ENCODE data around the gene CDC42.
A peak's percentile ranks its signal among the peaks of the same experiment; 100 is the strongest.
"Not testable (repeated sequence)": the region's sequence is repeated elsewhere in the genome, so short reads cannot be mapped to it uniquely, and the experiment has no call there.

The CDC42 gene

DNA sequence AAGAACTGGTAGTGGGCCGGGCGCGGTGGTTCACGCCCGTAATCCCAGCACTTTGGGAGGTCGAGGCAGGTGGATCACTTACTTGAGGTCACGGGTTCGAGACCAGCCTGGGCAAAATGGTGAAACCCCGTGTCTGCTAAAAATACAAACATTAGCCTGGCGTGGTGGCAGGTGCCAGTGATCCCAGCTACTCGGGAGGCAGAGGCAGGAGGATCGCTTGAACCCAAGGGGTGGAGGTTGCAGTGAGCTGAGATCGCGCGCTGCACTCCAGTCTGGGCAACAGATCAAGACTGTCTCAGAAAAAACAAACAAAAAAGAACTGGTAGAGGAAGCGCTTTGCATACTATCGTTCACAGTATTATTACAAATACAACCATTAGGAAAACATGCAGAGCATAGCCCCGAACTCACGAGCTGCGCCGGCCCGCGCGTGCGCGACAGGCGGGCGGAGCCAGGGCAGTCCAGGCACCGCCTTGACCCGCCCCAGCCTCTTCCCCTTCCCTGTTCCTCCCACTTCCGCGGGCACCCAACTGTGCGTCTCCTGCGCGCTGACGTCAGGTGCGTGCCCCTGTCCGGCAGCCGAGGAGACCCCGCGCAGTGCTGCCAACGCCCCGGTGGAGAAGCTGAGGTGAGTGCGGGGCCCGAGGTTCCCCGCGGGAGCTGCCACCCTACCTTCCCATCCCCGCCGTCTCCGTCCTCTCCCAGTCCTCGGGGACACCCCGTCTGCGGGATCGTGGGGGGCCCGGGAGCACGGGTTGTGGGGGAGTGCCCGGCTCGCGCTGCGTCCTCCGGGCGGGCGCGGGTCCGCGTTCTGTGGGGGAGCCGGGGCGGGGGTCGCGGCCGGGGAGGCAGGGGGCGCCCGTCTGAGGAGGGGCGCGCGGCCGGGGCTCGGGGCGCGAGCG lies at the start of gene CDC42:
Gene CDC42, plus strand, starts transcription at position 595 of the 902 bp plus-strand sequence. CDS start 25,770 bp downstream, outside the sequence.
- DNase-seq = peak; percentile 96 to 97

DNA sequence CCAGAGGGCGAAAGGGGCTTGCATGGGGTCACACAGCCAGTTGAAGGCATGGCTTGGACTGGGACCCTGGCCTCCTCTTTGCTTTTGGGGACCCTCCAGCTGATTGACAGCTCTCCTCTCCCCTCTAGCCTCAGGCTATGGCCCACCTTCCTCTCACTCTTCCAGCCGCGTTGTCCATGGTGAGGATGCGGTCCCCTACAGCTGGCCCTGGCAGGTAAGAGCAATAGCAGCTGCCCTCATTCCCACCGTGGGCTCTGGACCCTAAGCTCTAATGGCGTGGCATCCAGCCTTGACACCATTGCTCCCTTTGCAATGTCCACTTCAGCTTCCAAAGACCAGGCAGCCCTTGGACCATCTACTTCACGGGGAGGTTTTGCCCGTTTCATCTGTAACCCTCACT lies 49.6 kb upstream of the CDC42 start:
- DNase-seq = not testable (repeated sequence)

GRCh38 chr1:22003959-22004358 lies 48.5 kb upstream of the CDC42 start:
- DNase-seq = not testable (repeated sequence)

- peak in 1 of 2 donors; percentile 8 for DNase-seq
Observed at GRCh38 chr1:22005261-22006149, 47.0 kb upstream of the CDC42 start.

DNA sequence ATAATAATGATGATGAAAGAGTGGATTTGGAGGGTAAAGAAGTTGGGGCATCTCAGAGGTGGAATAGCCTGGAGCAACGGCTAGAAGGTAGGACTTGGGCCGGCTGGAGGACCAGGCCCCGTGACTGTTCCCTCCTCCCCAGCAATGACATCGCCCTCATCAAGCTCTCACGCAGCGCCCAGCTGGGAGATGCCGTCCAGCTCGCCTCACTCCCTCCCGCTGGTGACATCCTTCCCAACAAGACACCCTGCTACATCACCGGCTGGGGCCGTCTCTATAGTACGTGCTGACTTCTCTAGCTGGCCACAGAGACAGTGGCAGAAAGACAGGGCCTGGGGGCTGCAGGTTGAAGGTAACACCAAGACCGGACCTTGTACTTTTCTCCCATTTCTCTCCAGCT lies 45.8 kb upstream of the CDC42 start:
- not testable (repeated sequence) for DNase-seq

GRCh38 chr1:22007262-22007661 lies 45.2 kb upstream of the CDC42 start:
- DNase-seq = not testable (repeated sequence)

DNA sequence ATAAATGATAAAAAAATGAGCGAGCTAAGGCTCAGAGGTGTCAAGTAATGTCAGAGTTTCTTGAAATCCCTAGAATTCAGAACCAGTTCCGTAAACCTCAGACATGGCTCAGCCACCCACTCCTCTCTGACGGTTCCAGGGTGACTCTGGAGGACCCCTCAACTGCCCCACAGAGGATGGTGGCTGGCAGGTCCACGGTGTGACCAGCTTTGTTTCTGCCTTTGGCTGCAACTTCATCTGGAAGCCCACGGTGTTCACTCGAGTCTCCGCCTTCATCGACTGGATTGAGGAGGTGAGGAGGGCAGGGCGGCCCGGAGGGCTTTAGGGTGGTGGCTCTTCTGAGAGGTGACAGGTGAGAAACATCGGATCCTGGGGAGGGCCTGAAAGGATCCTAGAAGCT lies 42.9 kb upstream of the CDC42 start:
- not testable (repeated sequence) for DNase-seq

GRCh38 chr1:22012752-22013151 lies 39.8 kb upstream of the CDC42 start:
- DNase-seq = not testable (repeated sequence)

DNA sequence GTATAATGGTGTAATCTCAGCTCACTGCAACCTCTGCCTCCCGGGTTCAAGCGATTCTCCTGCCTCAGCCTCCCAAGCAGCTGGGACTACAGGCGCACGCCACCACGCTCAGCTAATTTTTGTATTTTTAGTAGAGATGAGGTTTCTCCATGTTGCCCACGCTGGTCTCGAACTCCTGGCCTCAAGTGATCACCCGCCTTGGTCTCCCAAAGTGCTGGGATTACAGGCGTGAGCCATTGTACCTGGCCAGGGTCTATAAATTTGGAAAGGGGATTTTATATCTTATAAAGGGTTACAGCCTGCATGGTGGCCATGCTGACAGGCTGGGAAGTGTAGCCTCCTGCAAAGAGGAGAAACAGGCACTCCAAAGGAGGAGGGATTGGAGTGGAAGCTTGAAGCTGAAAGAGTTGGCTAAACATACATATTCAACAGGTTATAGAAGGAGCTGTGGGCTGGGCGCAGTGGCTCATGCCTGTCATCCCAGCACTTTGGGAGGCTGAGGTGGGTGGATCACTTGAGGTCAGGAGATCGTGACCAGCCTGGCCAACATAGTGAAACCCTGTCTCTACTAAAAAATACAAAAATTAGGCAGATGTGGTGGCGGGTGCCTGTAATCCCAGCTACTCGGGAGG lies 37.8 kb upstream of the CDC42 start:
- DNase-seq = not testable (repeated sequence)

DNA sequence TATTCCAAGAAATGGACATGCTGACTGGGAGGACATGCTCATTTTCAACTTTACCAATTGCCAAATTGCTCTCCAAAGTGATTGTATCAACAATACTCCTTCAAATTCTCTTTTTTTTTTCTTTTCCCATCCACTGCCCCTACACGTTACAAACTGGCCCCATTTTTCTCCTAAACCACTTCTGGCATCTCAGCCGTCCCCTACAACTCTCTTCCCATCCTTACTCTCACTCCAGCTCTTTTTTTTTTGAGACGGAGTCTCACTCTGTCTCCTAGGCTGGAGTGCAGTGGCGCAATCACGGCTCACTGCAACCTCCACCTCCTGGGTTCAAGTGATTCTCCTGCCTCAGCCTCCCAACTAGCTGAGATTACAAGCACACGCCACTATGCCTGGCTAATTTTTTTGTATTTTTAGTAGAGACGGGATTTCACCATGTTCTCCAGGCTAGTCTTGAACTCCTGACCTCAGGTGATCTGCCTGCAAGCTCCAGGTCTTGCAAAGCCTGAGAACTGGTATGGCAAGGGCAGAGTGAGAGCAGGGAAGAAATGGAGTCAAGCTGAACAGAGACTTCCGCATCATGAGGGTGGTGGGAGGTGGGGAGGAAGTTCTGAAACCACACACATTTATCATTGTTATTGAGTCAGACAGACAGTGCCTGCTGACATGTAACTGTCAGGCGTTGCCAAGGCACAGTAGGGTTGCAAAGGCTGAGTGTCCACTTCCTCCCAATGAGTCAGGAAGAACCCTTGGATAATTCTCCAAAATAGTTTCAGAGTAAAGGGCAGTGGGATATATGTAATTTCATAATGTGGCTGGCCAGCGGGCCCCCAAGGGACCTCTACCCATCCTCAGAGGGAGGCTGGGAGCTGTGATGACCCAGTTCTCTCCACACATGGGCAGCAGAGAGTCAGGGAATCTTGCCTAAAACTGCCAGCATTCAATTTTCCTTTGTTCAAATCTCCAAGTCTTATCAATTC lies 33.6 kb upstream of the CDC42 start:
- DNase-seq = peak; percentile 64 to 67

DNA sequence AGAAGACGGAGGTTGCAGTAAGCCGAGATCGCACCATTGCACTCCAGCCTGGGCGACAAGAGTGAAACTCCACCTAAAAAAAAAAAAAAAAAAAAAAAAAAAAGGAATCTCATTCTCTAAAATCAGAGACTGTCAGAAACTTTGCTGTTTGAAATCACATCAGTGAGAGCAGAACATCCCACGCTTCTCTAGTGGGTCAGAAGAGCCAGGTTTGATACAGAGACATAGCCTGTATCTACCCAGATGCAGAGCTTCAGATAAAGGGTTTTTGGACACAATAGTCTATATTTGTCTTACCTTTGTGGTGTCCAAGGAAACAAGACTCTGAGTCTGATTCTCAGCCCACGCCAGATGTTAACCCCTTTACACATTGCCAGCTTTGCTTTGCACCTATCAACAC lies 31.4 kb upstream of the CDC42 start:
- no peak for DNase-seq

GRCh38 chr1:22024485-22025367 lies 27.8 kb upstream of the CDC42 start:
- DNase-seq = peak; percentile 58 to 69

DNA sequence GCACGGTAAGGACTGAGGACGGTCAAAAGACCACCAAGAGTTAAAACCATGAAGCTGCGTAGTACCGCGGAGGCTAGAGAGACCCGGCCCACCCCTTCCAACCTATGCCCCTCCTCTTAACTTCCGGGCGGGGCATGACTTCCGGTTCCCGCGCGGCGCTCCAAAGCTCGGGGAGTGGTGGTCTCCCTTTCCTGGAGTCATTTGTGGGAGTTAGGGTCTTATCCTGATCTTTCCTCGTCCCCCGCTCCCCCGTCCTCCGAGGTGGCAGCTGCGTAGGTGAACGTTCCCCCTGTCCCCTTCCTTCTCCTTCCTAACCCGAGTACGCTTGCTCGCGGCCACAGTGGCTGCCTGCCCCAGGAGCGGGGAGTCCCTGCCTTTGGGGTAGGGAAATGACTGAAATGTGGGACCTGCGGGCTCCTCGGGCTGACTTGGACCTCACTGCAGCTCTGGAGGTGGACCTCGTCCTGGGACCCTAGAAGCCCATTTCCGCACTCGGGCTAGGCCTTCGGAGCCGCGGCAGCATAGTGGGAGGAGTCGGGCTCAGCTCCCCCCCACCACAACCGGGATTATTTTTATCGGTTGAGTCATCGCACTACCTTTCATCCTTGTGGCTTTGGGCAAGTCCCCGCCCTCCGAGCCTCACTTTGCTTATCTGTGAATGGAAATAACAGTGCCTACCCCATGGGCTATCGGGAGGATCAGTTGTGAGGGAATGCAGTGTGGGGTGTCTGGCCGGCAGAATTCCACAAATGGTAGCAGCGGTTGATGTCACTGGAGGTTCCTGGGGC lies 26.9 kb upstream of the CDC42 start:
- DNase-seq = peak; percentile 91 to 93

DNA sequence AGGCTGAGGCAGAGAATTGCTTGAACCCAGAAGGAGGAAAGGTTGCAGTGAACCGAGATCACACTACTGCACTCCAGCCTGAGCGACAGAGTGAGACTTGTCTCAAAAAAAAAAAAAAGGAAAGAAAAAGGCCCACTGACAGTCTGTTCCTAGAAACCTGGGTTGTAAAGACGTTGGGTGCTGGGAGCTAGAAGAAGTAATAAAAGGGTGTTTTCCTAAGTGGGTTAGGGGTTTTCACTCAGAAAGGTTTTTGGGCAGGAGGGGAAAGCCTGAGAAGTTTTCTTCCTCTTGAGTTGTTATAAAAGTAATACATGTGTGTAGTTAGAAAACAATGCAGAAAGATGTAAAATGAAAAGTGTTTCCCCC lies 25.6 kb upstream of the CDC42 start:
- no peak for DNase-seq

DNA sequence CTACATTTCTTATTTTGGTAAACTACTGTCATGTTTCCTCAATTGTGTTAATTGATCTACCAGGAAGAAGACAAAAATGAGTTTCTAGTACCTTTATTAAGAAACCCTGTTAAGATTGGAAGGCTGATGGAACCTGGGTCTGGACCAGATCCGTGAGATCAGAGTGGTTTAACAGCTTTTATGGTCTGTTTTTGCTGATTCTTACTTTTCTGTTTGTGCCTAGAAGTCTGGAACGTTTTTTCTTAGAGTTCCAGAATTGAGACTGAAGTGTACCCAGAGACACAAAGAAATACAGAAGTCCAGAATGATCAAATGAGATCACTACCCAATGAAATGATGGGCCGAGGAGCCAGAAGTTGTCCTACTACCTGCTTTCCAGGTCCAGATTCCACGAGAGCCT lies 22.5 kb upstream of the CDC42 start:
- no peak for DNase-seq

- DNase-seq = no peak
Observed at GRCh38 chr1:22030473-22030872, 22.0 kb upstream of the CDC42 start.

- peak; percentile 33 to 39 for DNase-seq
Observed at GRCh38 chr1:22031214-22031962, 21.1 kb upstream of the CDC42 start.

DNA sequence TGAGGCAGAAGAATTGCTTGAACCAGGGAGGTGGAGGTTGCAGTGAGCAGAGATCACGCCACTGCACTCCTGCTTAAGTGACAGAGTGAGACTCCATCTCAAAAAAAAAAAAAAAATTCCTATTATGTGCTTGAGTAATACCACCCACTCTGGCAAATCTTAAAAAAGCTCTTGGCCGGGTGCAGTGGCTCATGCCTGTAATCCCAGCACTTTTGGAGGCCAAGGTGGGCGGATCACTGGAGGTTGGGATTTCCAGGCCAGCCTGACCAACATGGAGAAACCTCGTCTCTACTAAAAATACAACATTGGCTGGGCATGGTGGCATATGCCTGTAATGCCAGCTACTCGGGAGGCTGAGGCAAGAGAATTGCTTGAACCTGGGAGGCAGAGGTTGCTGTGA lies 17.7 kb upstream of the CDC42 start:
- not testable (repeated sequence) for DNase-seq

DNA sequence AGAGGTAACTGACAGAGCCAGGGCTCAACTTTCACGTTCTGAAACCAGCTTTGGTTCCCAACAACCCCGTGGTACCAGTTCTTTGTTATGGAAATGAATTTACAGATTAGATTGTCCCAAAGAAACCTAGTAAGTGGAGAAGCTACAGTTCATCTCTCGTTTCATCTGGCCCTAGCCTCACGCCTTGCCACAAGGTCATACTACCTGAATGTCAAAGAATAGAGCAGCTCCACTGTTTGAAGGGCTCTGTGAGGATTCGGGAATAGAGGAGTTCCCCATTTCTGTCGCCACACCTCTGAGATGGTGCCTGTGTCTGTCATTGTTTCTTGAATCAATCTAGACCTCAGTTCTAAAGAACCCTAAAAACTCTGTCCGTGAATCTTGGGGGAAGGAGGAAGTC lies 15.0 kb upstream of the CDC42 start:
- DNase-seq = no peak
